ENCODE measurements around the gene RABGEF1.
"Not testable (repeated sequence)": the region's sequence is repeated elsewhere in the genome, so short reads cannot be mapped to it uniquely, and the experiment has no call there.

Gene RABGEF1

GRCh38 chr7:66767486-66767885 is 27.0 kb downstream of the RABGEF1 start:
- not testable (repeated sequence) for DNase-seq

- DNase-seq = no peak
These were observed 28.6 kb downstream of the RABGEF1 start for GRCh38 chr7:66768865-66769832.

- no peak for DNase-seq
These were observed 29.4 kb downstream of the RABGEF1 start for GRCh38 chr7:66769833-66770512.

DNA sequence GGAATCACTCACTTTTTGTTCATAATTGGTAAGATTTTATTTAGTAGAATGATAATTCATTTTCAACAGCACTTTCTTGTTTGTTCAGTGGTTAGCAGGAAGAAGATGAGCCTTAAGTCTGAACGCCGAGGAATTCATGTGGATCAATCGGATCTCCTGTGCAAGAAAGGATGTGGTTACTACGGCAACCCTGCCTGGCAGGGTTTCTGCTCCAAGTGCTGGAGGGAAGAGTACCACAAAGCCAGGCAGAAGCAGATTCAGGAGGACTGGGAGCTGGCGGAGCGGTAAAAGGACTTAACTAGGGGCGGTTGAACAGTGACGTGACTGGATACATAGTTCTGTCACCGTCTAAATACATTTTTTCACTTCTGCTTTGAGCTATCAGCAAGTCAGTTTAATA is 31.3 kb downstream of the RABGEF1 start:
- DNase-seq = no peak

DNA sequence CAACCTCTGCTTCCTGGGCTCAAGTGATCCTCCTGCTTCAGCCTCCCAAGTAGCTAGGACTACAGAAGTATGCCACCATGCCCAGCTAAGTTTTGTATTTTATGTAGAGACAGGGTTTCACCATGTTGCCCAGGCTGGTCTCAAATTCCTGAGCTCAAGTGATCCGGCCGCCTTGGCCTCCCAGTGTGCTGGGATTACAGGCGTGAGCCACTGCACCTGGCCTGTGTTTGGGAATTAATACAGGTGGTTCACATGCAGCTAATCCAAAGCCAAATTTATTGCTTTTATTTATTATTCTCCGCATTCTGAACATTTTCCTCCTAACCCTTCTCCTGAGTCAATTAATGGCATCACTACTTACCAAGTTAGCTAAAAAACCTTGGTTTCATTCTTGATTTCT is 33.2 kb downstream of the RABGEF1 start:
- not testable (repeated sequence) for DNase-seq

GRCh38 chr7:66776383-66776782 is 35.9 kb downstream of the RABGEF1 start:
- DNase-seq = not testable (repeated sequence)

DNA sequence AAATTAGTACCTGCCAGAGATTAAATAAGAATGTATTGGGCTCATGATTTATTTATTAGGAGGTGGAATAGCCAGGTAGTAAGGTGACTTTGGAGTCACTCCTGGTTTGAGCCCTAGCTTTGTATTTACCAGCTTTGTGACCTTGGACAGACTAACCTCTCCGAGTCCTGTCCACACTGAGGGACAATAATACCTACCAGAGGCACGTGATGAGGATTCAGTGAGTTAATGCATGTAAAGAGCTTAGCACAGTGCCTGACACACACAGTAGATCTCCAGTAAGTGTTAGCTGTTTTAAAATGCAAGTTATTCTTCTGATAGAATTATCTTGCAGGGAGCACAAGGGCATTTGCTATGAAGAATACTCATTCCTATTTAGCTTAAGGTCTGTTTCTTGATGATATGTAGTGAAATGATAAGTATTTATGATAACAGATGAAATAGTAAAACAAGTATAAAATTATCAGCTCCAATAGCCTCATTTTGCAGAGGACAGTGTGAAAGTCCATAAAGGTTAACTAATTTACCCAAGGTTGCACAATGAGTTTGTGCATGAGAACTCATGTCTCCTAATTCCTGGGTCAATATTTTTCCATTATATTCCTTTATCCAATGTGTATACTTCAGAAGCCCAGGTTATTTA is 36.4 kb downstream of the RABGEF1 start:
- no peak for DNase-seq

DNA sequence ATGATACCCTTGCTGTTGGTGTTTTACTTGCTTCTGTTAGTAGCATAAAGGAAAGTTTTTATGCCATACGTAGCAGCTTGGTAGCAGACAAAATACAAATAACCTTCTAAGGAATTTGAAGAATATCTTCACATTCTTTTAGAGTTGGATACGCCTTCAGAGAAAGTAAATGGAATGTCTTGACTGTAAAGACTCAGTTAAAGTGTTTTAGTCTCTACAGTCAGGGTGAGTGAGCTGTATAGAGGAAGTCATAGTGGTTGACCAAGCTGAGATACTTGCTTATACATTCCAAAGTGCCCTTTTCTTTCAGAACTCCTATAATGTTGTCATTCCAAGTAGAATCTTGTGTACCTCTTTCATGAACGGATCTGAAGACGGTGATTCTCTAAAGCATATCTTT is 37.7 kb downstream of the RABGEF1 start:
- no peak for DNase-seq

GRCh38 chr7:66779669-66780409 is 39.3 kb downstream of the RABGEF1 start:
- peak in 1 of 2 experiments; percentile 52 for DNase-seq

DNA sequence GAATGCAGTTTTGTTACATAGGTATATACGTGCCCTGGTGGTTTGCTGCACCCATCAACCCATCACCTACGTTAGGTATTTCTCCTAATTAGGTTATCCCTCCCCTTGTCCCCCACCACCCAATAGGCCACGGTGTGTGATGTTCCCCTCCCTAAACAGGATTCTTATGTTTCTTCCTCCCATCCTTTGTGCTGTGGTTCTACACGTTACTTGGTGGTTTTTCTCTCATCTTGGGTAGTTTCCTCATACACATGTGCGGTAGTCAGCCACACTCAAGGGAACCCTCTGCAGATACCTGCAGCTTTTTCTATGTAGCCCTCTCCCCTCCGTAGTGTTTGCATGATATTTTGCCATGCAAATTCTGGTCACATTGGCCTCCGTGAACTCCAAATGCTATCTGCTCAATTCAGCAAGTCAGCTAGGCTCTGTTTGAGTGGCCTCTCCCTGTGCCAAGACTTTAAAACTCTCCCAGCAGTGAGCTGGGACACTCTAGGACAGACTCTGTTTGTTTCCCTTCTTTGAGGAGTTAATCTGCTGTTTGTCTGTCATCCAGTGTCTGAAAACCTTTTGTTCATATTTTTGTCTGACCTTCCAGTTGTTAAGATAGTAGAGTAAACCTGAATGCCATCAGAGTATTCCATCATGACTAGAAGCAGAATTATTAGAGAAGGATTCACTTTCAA is 41.0 kb downstream of the RABGEF1 start:
- DNase-seq = no peak

GRCh38 chr7:66782875-66783274 is 42.3 kb downstream of the RABGEF1 start:
- DNase-seq = not testable (repeated sequence)

DNA sequence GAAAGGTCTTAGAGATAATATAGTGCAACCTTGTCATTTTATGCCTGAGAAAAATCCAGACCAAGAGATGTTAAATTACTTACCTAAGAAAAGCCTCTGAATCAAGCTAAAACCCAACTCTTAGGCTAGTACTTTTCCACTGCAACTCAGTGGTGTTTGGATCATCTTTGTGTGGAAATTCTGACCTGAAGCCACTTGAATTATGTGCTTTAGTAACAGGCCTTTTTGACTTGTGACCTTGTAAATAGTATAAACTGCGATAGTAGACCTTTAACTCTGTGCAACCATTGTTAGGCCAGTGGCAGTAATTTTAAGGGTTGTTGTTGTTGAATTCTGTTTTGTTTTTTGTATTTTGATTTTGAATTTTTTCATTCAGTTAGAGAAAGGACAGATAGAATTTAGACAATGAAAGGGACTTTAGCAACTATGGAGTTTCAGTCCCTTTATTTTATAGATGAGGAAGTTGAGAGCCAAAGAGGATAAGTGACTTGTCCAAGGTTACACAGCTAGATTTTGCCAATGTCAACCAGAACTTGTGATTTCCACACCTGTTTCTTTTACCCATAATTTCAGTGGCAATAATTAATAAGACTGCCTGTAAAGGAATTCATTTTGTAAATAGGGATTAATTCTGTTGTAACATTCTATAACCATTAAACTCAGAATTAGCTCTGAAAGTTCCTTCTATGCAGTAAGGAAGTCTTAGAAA is 43.5 kb downstream of the RABGEF1 start:
- not testable (repeated sequence) for DNase-seq

- DNase-seq = no peak
These were observed 49.7 kb downstream of the RABGEF1 start for GRCh38 chr7:66790196-66790595.

- DNase-seq = no peak
These were observed 50.2 kb downstream of the RABGEF1 start for GRCh38 chr7:66790725-66791124.

GRCh38 chr7:66800591-66800990 is 60.1 kb downstream of the RABGEF1 start:
- no peak for DNase-seq

GRCh38 chr7:66804001-66804400 is 63.5 kb downstream of the RABGEF1 start:
- DNase-seq = no peak

DNA sequence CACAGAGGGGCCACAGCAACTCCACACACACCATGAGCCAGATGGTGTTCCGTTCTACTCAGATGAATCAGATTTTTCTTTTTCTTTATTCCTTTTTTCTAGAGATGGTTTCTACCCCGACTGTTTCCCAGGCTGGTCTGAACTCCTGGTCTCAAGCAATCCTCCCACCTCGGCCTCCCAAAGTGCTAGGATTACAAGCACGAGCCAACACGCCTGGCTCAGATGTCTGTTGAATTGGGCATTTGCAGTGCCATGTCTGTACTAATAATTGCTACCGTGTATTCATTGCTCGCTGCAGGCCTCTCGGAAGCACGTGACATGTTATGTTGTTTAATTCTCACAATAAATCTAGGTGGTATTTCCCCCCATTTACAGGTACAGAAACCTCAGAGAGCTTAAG is 67.2 kb downstream of the RABGEF1 start:
- no peak for DNase-seq

DNA sequence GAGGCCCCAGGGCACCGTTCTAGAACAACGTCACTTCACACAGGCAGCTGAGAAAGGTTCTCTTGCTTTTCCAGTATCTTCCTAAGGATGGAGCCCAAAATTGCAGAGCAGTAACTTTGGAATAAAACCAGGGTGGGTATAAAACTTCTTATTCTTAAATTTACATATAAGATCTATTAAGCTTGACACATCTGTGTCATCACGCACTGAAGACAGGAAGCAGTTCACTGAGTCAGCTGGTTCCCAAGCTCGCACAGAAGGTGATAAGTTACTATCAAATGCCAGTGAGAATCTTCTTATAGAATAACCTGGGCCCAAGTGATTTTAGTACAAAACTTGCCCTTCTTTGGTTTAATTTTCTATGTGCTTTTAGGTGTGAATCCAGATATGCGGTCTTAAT is 70.2 kb downstream of the RABGEF1 start:
- DNase-seq = no peak

- DNase-seq = not testable (repeated sequence)
These were observed 74.8 kb downstream of the RABGEF1 start for GRCh38 chr7:66815186-66815875.

GRCh38 chr7:66815951-66816350 is 75.4 kb downstream of the RABGEF1 start:
- no peak for DNase-seq

DNA sequence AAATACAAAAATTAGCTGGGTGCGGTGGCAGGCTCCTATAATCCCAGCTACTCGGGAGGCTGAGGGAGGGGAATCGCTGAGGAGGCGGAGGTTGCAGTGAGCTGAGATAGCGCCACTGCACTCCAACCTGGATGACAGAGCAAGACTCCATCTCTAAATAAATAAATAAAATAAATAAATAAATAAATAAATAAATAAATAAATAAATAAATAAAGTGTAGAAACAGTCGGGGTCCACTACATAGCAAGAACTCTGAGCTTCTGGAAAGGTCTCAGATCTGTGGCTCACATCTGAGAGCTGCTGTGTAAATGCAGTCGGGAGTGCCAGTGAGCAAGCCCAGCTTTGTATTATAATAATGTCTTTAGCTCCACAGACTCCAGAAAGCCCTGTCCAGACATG is 76.1 kb downstream of the RABGEF1 start:
- not testable (repeated sequence) for DNase-seq

All from SW 1271 (cell line).